CD4-positive, alpha-beta T cell treated with Interleukin-12 subunit alpha and Interleukin-12 subunit beta, for 1 hour (primary cell): ENCODE measurements around the gene GLYR1.
"Not testable (repeated sequence)": the region's sequence is repeated elsewhere in the genome, so short reads cannot be mapped to it uniquely, and the experiment has no call there.

Experiments used
- DNase-seq: peaks from one replicate; pipeline ENCODE4 v3.0.0-alpha.2; 2020

Gene GLYR1

DNA sequence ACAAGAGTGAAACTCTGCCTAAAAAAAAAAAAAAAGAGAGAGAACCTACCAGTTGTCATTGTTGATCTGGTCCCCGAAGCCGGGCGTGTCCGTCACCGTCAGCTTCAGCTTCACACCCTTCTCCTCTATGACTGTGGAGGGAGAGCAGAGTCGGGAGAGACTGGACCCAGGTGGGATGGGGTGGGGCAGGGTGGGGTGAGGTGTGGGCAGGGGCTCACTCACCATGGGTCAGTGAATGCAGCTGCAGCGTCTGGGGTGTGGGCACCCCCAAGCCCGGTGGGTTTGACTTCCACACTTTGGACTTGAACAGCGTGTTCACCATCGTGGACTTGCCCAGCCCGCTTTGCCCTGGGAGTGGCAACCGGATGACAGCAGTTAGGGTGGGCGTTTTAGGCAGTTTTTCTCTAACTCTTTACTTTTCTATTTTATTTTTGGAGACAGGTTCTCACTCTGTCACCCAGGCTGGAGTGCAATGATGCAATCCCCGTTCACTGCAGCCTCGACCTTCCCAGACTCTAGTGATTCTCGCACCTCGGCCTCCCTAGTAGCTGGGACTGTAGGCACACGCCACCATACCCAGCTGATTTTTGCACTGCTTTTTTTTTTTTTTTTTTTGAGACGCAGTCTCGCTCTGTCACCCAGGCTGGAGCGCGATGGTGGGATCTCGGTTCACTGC lies 61.2 kb downstream of the GLYR1 start:
- no peak for DNase-seq

DNA sequence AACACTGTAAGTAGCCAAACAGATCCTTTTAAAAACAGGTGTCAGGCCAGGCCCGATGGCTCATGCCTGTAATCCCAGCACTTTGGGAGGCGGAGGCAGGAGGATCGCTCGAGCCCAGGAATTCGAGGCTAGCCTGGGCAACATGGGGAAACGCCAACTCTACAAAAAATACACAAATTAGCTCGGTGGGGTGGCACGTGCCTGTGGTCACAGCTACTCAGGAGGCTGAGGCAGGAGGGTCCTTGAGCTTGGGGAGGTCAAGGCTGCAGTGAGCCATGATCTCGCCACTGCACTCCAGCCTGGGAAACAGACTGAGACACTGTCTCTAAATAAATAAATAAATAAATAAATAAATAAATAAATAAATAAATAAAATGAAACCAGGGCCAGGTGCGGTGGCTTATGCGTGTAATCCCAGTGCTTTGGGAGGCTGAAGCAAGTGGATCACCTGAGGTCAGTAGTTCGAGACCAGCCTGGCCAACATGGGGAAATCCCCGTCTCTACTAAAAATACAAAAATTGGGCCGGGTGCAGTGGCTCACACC lies 62.6 kb downstream of the GLYR1 start:
- DNase-seq: not testable (repeated sequence)

DNA sequence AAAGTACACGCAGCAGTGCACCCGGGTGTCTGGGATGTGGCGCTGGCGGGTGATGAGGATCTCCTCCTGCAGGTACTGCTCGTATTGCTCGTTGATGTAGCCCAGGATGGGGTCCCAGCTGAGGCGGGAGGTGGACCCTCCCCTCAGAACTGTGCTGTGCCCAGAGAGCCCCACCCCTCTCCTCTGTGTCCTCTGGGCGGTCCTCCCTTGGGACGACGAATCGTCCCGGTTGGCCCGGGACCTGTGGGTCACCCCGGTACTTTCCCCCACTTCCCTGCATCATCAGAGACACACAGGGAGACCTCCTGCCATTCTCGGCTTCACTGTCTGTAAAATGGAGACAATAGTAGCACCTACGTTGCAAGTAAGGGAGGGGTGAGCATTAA lies 63.1 kb downstream of the GLYR1 start:
- DNase-seq: no peak

- DNase-seq: no peak
Observed at GRCh38 chr16:4783251-4783950, 63.7 kb downstream of the GLYR1 start.

DNA sequence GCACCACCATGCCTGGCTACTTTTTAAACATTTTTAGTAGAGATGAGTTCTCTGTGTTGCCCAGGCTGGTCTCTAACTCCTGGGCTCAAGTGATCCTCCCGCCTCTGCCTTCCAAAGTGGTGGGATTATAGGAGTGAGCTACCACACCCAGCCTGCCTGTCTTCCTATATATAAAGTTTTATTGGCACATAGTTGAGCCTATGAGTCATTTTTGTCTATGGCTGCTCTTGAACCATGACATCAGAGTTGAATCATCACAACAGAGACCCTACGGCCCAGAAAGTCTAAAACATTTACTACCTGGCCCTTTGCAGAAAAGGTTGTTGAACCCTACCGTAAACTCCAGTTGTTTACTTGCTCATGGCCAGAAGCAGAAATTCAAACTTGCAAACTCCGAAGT lies 66.9 kb downstream of the GLYR1 start:
- DNase-seq: no peak

DNA sequence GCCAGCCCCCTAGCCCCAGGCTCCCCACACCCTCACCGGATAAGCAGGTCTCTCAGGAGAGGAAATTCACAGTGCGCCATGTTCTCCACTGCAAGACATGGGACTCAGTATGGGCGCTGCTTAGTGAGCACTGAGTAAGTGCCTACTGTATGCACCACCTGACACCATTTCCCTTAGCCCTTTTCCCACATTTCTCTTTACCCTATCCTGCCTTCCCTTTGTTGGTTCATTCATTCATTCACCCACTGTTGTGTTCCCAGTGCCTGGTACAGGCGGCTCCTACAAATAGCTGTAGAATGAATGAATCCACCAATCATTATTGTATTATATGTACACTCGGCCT lies 69.1 kb downstream of the GLYR1 start:
- no peak for DNase-seq

GRCh38 chr16:4777339-4778049 lies 69.6 kb downstream of the GLYR1 start:
- DNase-seq: no peak

DNA sequence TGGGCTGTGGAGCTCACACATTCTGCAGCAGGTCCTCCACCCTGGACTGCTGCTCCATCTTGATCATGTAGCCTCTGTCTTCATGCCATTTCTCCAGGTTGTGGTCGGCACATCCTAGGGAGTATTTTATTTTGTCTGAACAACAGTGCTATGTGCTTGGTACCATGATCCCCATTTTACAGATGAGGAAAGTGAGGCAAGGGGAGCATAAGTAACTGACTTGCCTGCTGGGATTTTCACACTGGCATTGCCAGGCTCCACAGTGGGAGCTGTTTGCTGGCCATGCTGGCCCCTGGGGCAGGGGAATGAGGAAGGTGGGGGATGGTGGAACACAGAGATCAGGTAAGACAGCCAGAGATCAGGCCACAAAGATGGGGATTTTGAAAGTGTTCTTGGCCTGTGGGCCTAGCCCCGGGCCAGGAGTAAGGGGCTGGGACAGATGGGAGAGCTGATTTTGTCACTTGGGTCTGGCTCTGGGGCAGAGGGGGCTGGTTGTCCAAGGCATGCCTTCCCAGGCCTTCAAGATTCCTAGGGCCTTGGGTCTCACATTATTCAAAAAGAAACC lies 70.9 kb downstream of the GLYR1 start:
- no peak for DNase-seq

- no peak for DNase-seq
Observed at GRCh38 chr16:4775005-4775404, 72.1 kb downstream of the GLYR1 start.

DNA sequence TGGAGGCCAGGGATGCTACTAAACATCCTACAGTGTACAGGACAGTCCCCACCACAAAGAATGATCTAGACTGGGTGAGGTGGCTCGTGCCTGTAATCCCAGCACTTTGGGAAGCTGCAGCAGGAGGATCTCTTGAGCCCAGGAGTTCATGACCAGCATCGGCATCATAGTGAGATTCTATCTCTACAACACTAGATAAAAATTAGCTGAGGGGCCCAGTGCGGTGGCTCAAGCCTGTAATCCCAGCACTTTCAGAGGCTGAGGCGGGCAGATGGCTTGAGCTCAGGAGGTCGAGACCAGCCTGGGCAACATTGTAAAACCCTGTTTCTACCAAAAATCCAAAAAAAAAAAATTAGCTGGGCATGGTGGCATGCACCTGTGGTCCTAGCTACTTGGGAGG lies 74.7 kb downstream of the GLYR1 start:
- no peak for DNase-seq

- DNase-seq: no peak
Observed at GRCh38 chr16:4771646-4772045, 75.4 kb downstream of the GLYR1 start.

- DNase-seq: no peak
Observed at GRCh38 chr16:4769306-4769638, 77.8 kb downstream of the GLYR1 start.

GRCh38 chr16:4768549-4769305 lies 78.4 kb downstream of the GLYR1 start:
- peak; percentile 89 for DNase-seq

DNA sequence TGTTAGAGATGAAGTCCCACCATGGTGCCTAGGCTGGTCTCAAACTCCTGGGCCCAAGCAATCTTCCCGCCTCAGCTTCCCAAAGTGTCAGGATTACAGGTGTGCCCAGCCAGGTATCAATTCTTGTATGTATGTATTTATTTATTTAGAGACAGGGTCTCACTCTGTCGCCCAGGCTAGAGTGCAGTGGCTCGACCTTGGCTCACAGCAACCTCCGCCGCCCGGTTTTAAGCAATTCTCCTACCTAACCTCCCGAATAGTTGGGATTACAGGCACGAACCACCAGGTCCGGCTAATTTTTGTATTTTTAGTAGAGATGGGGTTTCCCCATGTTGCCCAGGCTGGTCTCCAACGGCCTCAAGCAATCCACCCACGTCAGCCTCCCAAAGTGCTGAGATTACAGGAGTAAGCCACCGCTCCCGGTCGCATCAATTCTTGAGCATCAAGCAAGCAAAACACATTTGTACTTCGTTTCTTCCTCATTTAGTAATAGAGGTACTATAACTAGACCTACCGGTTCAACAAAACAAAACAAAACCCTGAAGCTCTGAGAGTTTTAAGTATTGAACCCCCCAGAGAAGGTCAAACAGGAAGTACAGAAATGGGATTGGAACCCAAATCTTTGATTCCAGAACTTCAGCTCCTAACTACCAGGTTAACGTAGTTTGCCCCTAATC lies 79.1 kb downstream of the GLYR1 start:
- DNase-seq: peak; percentile 27

GRCh38 chr16:4766875-4767628 lies 80.0 kb downstream of the GLYR1 start, which contains the start of gene ZNF500:
Gene ZNF500, minus strand, starts transcription at chr16:4767162. Its CDS starts 1,184 bp downstream, at chr16:4765978.
- peak; percentile 97 for DNase-seq

- DNase-seq: no peak
Observed at GRCh38 chr16:4765511-4766474, 81.3 kb downstream of the GLYR1 start.

DNA sequence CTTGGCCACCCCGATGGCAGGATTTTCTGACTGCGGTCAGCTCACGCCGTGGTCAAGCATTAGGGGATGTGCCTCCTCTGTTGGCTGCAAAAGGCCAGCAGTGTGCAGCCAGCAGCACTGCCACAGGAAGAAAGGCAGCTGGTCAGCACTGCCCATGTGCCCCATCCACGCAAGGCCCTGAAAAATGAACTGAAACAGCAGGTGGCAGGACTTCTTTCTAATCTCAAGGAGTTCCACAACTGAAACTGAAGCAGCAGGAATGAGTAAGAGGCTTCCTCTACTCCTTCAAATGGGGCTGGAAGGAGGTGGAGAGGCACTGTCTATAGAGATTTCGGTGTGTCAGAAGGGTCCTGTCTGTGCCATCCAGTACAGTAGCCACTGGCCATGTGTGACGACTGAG lies 83.3 kb downstream of the GLYR1 start:
- no peak for DNase-seq

DNA sequence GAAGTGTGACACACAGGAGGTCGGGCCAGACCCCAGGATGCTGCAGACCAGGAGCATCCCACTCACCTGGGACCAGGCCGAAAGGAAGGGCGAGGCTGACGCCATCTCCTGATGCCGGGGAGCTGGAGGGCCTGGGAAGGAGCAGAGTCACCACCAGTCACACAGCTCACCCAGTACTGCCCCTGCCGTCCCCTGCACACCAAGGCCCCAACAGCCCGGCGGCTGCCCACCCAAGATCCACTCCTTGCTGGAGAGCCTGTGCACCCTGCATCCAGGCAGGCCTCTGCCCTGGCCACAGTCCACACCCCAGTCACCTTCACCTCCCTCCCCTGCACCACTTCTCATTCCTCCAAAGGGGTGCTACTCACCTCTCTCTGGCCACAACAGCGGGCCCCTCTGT lies 84.9 kb downstream of the GLYR1 start:
- DNase-seq: no peak

DNA sequence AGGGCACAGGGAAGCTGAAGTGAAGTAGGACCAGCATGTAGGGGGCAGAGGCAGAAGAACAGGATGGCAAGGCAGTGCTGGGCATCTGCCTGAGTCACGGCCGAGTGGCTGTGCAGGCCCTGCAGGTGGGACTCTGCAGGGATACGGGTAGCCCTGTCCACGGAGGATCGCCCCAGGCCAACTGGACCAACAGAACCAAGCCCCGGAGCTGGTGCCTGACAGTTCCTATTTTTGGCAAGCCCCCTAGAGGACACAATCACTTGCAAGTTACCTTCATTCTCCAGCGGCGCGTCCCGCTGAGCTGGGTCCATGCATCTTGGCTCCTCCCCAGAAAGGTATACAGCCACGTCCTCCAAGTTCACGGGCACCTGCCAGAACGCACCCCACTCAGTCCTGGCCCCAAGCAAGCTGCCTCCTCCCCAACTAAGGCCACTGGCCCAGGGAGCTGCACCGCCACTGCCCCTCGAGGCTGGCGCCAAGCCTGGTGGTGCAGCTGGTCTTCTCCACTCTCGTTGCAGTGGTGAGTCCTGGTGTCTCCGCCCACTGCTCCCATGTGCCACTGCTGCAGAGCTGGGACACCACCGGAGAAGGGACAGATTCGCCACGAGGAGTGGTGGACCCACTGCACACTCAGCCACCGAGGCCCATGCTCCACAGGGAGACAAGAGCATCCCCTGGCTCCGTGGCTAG lies 86.7 kb downstream of the GLYR1 start:
- DNase-seq: no peak

DNA sequence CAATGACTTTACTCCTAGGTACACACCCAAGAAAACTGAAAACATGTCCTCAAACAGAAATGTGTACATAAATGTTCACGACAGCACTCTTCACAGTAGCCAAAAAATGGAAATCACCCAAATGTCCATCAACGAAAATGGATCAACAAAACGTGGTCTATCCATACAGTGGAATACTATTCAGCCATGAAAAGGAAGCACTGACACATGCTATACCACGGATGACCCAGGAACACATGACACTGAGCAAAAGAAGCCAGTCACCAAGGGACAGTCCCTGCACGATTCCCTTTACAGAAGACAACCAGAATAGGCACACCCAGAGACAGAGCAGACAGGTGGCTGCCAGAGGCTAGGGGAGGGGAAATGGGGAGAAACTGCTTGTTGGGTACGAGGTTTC lies 91.4 kb downstream of the GLYR1 start:
- no peak for DNase-seq
